MM.1S (cell line): Measurements from ENCODE around the gene TMC3.

ENCODE experiments used
- DNase-seq: peaks from one replicate; pipeline ENCODE4 v3.0.0-alpha.2; 2015
- H2AFZ ChIP-seq: fragments of 300-600 bp; sonication (generic); 2 replicates; pipeline ENCODE4 v1.6.0; 2016; ENCODE audit warnings: antibody characterized with exemption, low read length
- H3F3A ChIP-seq: fragments of 300-600 bp; sonication (generic); 2 replicates; pipeline ENCODE4 v1.6.1; 2016; ENCODE audit warnings: mild to moderate bottlenecking, antibody characterized with exemption, low read length, moderate library complexity, mixed read lengths; ENCODE audit not compliant: insufficient read depth
- H3K27ac ChIP-seq: fragments of 300-600 bp; sonication (generic); 2 replicates; pipeline ENCODE4 v1.5.1; 2016; ENCODE audit warnings: mild to moderate bottlenecking, low read length
- H3K27me3 ChIP-seq: fragments of 300-600 bp; sonication (generic); replicated peaks from 2 replicates; pipeline ENCODE4 v1.6.0; 2016; ENCODE audit warnings: low read length; ENCODE audit not compliant: insufficient read depth
- H3K36me3 ChIP-seq: fragments of 300-600 bp; sonication (generic); replicated peaks from 2 replicates; pipeline ENCODE4 v1.6.1; 2016; ENCODE audit warnings: mild to moderate bottlenecking, low read length, mixed read lengths; ENCODE audit not compliant: insufficient read depth
- H3K4me1 ChIP-seq: fragments of 300-600 bp; sonication (generic); 2 replicates; pipeline ENCODE4 v1.6.1; 2016; ENCODE audit warnings: low read length, mixed read lengths
- H3K4me2 ChIP-seq: fragments of 300-600 bp; sonication (generic); 2 replicates; pipeline ENCODE4 v1.6.0; 2016; ENCODE audit warnings: low read depth, low read length
- H3K4me3 ChIP-seq: fragments of 300-600 bp; sonication (generic); 2 replicates; pipeline ENCODE4 v1.5.1; 2016; ENCODE audit warnings: low read length, mixed read lengths
- H3K79me2 ChIP-seq: fragments of 300-600 bp; sonication (generic); 2 replicates; pipeline ENCODE4 v1.6.1; 2016; ENCODE audit warnings: mixed run types, low read length, mixed read lengths
- H3K9ac ChIP-seq: fragments of 300-600 bp; sonication (generic); 2 replicates; pipeline ENCODE4 v1.6.1; 2016; ENCODE audit warnings: low read length, mixed read lengths
- H3K9me2 ChIP-seq: fragments of 300-600 bp; sonication (generic); replicated peaks from 2 replicates; pipeline ENCODE4 v1.6.1; 2016; ENCODE audit warnings: mild to moderate bottlenecking, low read length, mixed read lengths; ENCODE audit not compliant: insufficient read depth
- H3K9me3 ChIP-seq: fragments of 300-600 bp; sonication (generic); replicated peaks from 2 replicates; pipeline ENCODE4 v1.6.1; 2016; ENCODE audit warnings: mild to moderate bottlenecking, low read length, mixed read lengths; ENCODE audit not compliant: insufficient read depth
- H4K20me1 ChIP-seq: fragments of 300-600 bp; sonication (generic); 2 replicates; pipeline ENCODE4 v1.6.1; 2016; ENCODE audit warnings: mild to moderate bottlenecking, low read length, moderate library complexity, mixed read lengths; ENCODE audit not compliant: insufficient read depth
- EZH2 ChIP-seq: fragments of 300-600 bp; sonication (generic); optimal IDR thresholded peaks from 2 replicates; pipeline ENCODE3; 2017; ENCODE audit warnings: low read depth, mild to moderate bottlenecking, antibody characterized with exemption, low read length, mixed read lengths
- EZH2phosphoT487 ChIP-seq: fragments of 300-600 bp; sonication (generic); IDR thresholded peaks from 2 replicates; pipeline ENCODE4 v1.6.1; 2018; ENCODE audit warnings: antibody characterized with exemption, low read length
- TF ChIP-seq, protein P1 (sequence below): fragments of 300-600 bp; sonication (generic); IDR thresholded peaks from 2 replicates; pipeline ENCODE4 v1.5.1; 2016; ENCODE audit warnings: antibody characterized with exemption, low read length, mixed read lengths

Gene TMC3

DNA sequence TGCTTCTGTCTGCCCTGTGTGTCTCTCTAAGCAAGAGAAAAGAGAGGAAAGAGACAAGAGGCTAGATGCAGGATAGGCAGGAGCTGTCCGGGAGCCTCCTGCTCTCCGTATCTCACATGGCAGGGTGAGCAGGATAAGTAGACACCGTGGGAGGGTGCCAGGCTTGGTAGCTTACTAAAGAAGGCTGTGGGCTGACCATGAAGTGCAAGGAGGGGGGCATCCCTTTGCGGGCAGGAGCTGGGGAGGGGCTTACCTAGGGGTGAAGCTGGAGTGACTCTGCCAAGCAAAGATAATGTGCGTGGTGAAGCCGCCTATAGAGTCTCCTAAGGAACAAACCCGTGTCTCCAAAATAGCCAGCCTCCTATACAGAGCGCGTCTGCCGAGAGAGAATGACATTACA lies 33.7 kb upstream of the TMC3 start:
- Histone ChIP-seq H3K79me2 (no peaks in the 10 kb centered on the region), H3K9me3 (no peaks in the 10 kb centered on the region), H3K27me3 (no peaks in the 10 kb centered on the region), H3K9ac (no peak overlapping the region), H3K4me2 (no peak overlapping the region), H3K4me3 (no peak overlapping the region), H3K36me3 (no peaks in the 10 kb centered on the region), H3K27ac (no peak overlapping the region), H4K20me1 (no peaks in the 10 kb centered on the region), H3F3A (no peaks in the 10 kb centered on the region), H2AFZ (no peak overlapping the region), H3K9me2 (no peaks in the 10 kb centered on the region), H3K4me1 (no peaks in the 10 kb centered on the region)
- TF ChIP-seq EZH2phosphoT487 (no peak), EZH2 (no peak)
- TF ChIP-seq, protein P1, sequence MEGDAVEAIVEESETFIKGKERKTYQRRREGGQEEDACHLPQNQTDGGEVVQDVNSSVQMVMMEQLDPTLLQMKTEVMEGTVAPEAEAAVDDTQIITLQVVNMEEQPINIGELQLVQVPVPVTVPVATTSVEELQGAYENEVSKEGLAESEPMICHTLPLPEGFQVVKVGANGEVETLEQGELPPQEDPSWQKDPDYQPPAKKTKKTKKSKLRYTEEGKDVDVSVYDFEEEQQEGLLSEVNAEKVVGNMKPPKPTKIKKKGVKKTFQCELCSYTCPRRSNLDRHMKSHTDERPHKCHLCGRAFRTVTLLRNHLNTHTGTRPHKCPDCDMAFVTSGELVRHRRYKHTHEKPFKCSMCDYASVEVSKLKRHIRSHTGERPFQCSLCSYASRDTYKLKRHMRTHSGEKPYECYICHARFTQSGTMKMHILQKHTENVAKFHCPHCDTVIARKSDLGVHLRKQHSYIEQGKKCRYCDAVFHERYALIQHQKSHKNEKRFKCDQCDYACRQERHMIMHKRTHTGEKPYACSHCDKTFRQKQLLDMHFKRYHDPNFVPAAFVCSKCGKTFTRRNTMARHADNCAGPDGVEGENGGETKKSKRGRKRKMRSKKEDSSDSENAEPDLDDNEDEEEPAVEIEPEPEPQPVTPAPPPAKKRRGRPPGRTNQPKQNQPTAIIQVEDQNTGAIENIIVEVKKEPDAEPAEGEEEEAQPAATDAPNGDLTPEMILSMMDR, result no peak
- no peak for DNase-seq

DNA sequence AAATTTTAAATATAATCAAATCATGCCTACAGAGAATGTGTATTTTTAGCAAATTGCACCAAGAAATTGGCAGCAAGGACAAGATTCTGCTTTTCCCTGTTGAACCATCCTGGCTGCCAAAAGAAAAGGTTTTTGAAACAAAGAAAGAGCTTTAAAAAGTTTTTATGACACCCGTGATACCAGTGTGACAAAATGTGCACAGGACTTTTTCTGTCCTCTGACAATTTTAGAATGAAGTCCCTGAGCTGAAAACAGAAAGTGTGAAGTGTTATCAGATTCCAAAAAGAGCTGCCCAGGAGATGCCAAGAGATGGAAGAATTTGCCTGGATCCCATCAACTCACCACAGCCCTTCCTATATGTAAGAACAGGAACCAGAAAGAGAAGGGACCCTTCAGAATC lies 33.2 kb upstream of the TMC3 start:
- Histone ChIP-seq H3K4me3 (no peak overlapping the region), H3F3A (no peaks in the 10 kb centered on the region), H3K27ac (no peak overlapping the region), H2AFZ (no peak overlapping the region), H3K36me3 (no peaks in the 10 kb centered on the region), H4K20me1 (no peaks in the 10 kb centered on the region), H3K4me1 (no peaks in the 10 kb centered on the region), H3K27me3 (no peaks in the 10 kb centered on the region), H3K9me3 (no peaks in the 10 kb centered on the region), H3K9ac (no peak overlapping the region), H3K4me2 (no peak overlapping the region), H3K79me2 (no peaks in the 10 kb centered on the region), H3K9me2 (no peaks in the 10 kb centered on the region)
- no peak for TF ChIP-seq EZH2
- TF ChIP-seq, protein P1, result no peak
- TF ChIP-seq EZH2phosphoT487, result no peak
- DNase-seq, result no peak

DNA sequence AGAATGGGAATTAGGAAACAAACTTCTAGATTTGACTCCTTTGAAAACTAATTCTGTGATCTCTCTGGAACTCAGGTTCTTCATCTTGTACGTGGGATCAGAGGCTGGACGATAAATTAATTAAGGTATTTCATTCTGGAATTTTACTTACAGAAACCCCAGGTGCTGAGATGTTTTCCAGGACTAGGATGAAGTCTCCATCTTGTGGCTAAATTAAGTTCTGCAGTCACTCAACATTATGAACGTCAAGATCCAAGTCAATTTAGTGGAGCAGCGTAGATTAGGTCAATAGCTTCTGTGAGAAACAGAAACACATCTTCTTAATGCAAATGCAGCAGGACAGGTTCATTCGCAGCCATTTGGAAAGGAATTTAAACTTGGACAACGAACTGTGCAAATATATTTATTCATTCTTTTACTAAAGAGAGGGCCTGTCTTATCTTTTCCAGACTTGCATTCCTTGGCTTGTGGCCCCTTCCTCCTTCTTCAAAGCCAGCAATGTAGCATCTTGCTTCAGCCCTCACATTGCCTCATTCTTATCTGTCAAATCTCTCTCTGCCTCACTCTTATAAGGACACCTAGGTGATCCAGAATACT lies 26.7 kb upstream of the TMC3 start:
- H2AFZ ChIP-seq, result no peak overlapping the region
- peak; percentile 64 for DNase-seq
- no peaks in the 10 kb centered on the region for H3K4me1 ChIP-seq
- H3K9me3 ChIP-seq, result no peaks in the 10 kb centered on the region
- no peak overlapping the region for H3K4me3 ChIP-seq
- no peaks in the 10 kb centered on the region for H4K20me1 ChIP-seq
- TF ChIP-seq, protein P1, result peak; percentile 81
- TF ChIP-seq EZH2, result no peak
- no peak overlapping the region for H3K9ac ChIP-seq
- H3K9me2 ChIP-seq, result no peaks in the 10 kb centered on the region
- no peaks in the 10 kb centered on the region for H3K79me2 ChIP-seq
- H3K4me2 ChIP-seq, result no peak overlapping the region
- no peaks in the 10 kb centered on the region for H3F3A ChIP-seq
- no peak overlapping the region for H3K27ac ChIP-seq
- no peaks in the 10 kb centered on the region for H3K36me3 ChIP-seq
- H3K27me3 ChIP-seq, result no peaks in the 10 kb centered on the region
